K562 (cell line): ENCODE measurements around the gene DAPK1. TPM values are rescaled to one million over a fixed set of nuclear protein-coding genes. Genes with fewer than 3 reads are reported as not detected.

Experiments
- ADNP ChIP-seq: fragments of 200-800 bp; sonication (Bioruptor generic); IDR thresholded peaks from 2 replicates; pipeline ENCODE4 v1.6.1; 2016; ENCODE audit warnings: missing genetic modification characterization, missing compliant biosample characterization
- BCOR ChIP-seq: fragments of 450-650 bp; IDR thresholded peaks from 2 replicates; pipeline ENCODE4 v1.6.1; 2016
- DPF2 ChIP-seq: fragments of 450-650 bp; IDR thresholded peaks from 2 replicates; pipeline ENCODE4 v1.6.1; 2016
- HDAC2 ChIP-seq: fragments of 450-650 bp; IDR thresholded peaks from 2 replicates; pipeline ENCODE4 v1.6.1; 2016; ENCODE audit warnings: mild to moderate bottlenecking
- KDM1A ChIP-seq, 2 experiments: fragments of 450-650 bp; IDR thresholded peaks; 2 replicates each; pipeline ENCODE4 v1.6.1; 2016; ENCODE audit warnings: mild to moderate bottlenecking in 2 of 2
- PRPF4 ChIP-seq: fragments of 200-400 bp; formaldehyde crosslinking; IDR thresholded peaks from one replicate; pipeline ENCODE4 v1.6.1; 2017; ENCODE audit warnings: low read length, low read depth, mild to moderate bottlenecking; ENCODE audit not compliant: insufficient read depth, poor library complexity, severe bottlenecking
- RBM25 ChIP-seq: fragments of 200-400 bp; formaldehyde crosslinking; IDR thresholded peaks from 2 replicates; pipeline ENCODE4 v1.6.1; 2018; ENCODE audit warnings: low read length, low read depth, moderate library complexity; ENCODE audit not compliant: severe bottlenecking
- SIN3B ChIP-seq: fragments of 450-650 bp; IDR thresholded peaks from 2 replicates; pipeline ENCODE4 v1.6.1; 2017; ENCODE audit warnings: low read depth, mild to moderate bottlenecking, moderate library complexity
- ZHX1 ChIP-seq: fragments of 150-350 bp; conservative IDR thresholded peaks from 2 replicates; pipeline ENCODE4 v1.6.1; 2014; ENCODE audit warnings: low read length
- ZNF324 ChIP-seq: fragments of 250-450 bp; sonication (Bioruptor Pico); IDR thresholded peaks from 2 replicates; pipeline ENCODE4 v1.4.0; 2020; ENCODE audit warnings: mild to moderate bottlenecking
- ZNF764 ChIP-seq: fragments of 250-450 bp; sonication (Bioruptor Pico); IDR thresholded peaks from 2 replicates; pipeline ENCODE4 v1.4.0; 2020; ENCODE audit warnings: low read depth, mild to moderate bottlenecking, moderate library complexity
- polyA plus RNA-seq, 8 experiments: library from polyadenylated mRNA; depleted of rRNA in 4 of 8; stranded (reverse) in 5 of 8; unstranded in 3 of 8; fragments of >200 nt; fragmentation: Nextera tagmentation in 2 of 8; fragmentation: Illumina TruSeq in 1 of 8; extraction: Ambion mirVana in 2 of 8; extraction: Trizol in 1 of 8; gene quantifications; 2 replicates each; pipeline versions ENCODE4 v1.2.1 to v1.2.3, GENCODE V29; 2011 to 2014; ENCODE audit warnings: inconsistent platforms in 1 of 8, missing spikeins in 1 of 8
- total RNA-seq, 7 experiments: library from RNA; depleted of rRNA in 6 of 7; stranded (reverse); fragments of >200 nt in 6 of 7; fragmentation: Illumina TruSeq in 2 of 7; extraction: Trizol in 2 of 7; gene quantifications; 2 replicates each; pipeline versions ENCODE4 v1.2.1 to v1.2.3, GENCODE V29; 2011 to 2021; ENCODE audit warnings: low replicate concordance in 1 of 7
- TF ChIP-seq, protein P1 (sequence below): sonication (generic); formaldehyde crosslinking; IDR thresholded peaks from 2 replicates; pipeline ENCODE4 v1.8.0; 2022; ENCODE audit warnings: mild to moderate bottlenecking, low read depth, missing genetic modification reagents

The DAPK1 gene
- total and polyA plus RNA-seq, 9 of the 15 experiments (the other 6 are each of a cell fraction or from before 2014, with no cell fraction given), result 1.7 to 26.4 (median 15.8) TPM

DNA sequence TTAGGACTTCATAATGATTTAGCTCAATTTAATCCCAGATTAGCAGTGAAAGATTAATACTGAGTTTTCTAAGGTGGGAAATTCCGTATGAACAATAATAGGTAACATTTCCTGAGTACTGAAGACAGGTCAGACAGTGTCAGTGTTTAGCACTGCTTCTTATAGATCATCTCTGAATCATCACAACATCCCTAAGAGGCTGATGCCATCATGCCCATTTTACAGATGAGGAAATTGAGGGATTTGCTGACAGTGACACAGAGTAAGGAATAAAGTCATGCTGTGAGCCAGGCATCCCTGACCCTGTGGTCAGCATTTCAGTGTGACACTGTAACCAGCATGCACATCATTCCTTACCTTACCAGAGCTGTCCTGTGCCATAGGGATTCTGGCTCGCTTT is 44.5 kb downstream of the DAPK1 start (continued):
- TF ChIP-seq, protein P1, sequence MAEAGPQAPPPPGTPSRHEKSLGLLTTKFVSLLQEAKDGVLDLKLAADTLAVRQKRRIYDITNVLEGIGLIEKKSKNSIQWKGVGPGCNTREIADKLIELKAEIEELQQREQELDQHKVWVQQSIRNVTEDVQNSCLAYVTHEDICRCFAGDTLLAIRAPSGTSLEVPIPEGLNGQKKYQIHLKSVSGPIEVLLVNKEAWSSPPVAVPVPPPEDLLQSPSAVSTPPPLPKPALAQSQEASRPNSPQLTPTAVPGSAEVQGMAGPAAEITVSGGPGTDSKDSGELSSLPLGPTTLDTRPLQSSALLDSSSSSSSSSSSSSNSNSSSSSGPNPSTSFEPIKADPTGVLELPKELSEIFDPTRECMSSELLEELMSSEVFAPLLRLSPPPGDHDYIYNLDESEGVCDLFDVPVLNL (CRISPR knock-in tag), result no peak
- TF ChIP-seq ZNF324 (CRISPR knock-in tag) (no peak), DPF2 (no peak), KDM1A (IDR thresholded peaks at IDR 0.05) (peak; percentile 16 to 27; a peak in 2 of 4 replicates), ADNP (peak; percentile 65; the same call in 1 of the 2 replicates), SIN3B (no peak), RBM25 (peak; percentile 86), PRPF4 (no peak), BCOR (peak; percentile 75; the same call in 1 of the 2 replicates), ZNF764 (CRISPR knock-in tag) (no peak), HDAC2 (0 out of 2 replicates have a peak, but pooled peaks have one; percentile 27), ZHX1 (no peak)
- TF ChIP-seq, all 486 proteins: peak for 6
